ENCODE results near the gene TBC1D3G.
"Not testable (repeated sequence)": the region's sequence is repeated elsewhere in the genome, so short reads cannot be mapped to it uniquely, and the experiment has no call there.

GRCh38 chr17:36289965-36290612, 33.6 kb upstream of the TBC1D3G start:
- not testable (repeated sequence) for TF ChIP-seq POLR2A (IDR thresholded peaks at IDR 0.05)
- TF ChIP-seq, protein P1, sequence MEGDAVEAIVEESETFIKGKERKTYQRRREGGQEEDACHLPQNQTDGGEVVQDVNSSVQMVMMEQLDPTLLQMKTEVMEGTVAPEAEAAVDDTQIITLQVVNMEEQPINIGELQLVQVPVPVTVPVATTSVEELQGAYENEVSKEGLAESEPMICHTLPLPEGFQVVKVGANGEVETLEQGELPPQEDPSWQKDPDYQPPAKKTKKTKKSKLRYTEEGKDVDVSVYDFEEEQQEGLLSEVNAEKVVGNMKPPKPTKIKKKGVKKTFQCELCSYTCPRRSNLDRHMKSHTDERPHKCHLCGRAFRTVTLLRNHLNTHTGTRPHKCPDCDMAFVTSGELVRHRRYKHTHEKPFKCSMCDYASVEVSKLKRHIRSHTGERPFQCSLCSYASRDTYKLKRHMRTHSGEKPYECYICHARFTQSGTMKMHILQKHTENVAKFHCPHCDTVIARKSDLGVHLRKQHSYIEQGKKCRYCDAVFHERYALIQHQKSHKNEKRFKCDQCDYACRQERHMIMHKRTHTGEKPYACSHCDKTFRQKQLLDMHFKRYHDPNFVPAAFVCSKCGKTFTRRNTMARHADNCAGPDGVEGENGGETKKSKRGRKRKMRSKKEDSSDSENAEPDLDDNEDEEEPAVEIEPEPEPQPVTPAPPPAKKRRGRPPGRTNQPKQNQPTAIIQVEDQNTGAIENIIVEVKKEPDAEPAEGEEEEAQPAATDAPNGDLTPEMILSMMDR (IDR thresholded peaks at IDR 0.05 in 4 of 5, conservative IDR thresholded peaks at IDR 0.05 in 1 of 5): not testable (repeated sequence)
